Smooth muscle cell (in vitro differentiated cells): ENCODE results near the gene SAMD3. TPM values are rescaled to one million over a fixed set of nuclear protein-coding genes. Genes with fewer than 3 reads are reported as not detected.

Experiments
- DNase-seq: peaks from one replicate; lab custom pipeline; 2025; ENCODE audit not compliant: unreplicated experiment; lab: John Stamatoyannopoulos, UW
- H2AFZ ChIP-seq: fragments of 200-600 bp; sonication (generic); 2 replicates; pipeline ENCODE4 v1.6.0; 2016; ENCODE audit warnings: antibody characterized with exemption, low read depth, mild to moderate bottlenecking
- H3F3A ChIP-seq: fragments of 200-600 bp; sonication (generic); 2 replicates; pipeline ENCODE4 v1.6.0; 2017; ENCODE audit warnings: antibody characterized with exemption, low read depth
- H3K27ac ChIP-seq: fragments of 200-600 bp; sonication (generic); 2 replicates; pipeline ENCODE4 v1.5.1; 2016; ENCODE audit warnings: low read depth, mild to moderate bottlenecking
- H3K27me3 ChIP-seq: fragments of 200-600 bp; sonication (generic); 2 replicates; pipeline ENCODE4 v1.6.1; 2016; ENCODE audit warnings: low read depth, mild to moderate bottlenecking
- H3K36me3 ChIP-seq: fragments of 200-600 bp; sonication (generic); 2 replicates; pipeline ENCODE4 v1.5.1; 2016; ENCODE audit warnings: low read depth
- H3K4me1 ChIP-seq: fragments of 200-600 bp; sonication (generic); 2 replicates; pipeline ENCODE4 v1.5.1; 2016; ENCODE audit warnings: low read depth
- H3K4me2 ChIP-seq: fragments of 200-600 bp; sonication (generic); 2 replicates; pipeline ENCODE4 v1.6.0; 2016; ENCODE audit warnings: mild to moderate bottlenecking
- H3K4me3 ChIP-seq: fragments of 200-600 bp; sonication (generic); 2 replicates; pipeline ENCODE4 v1.5.1; 2016; ENCODE audit warnings: mild to moderate bottlenecking
- H3K79me2 ChIP-seq: fragments of 200-600 bp; sonication (generic); 2 replicates; pipeline ENCODE4 v1.6.0; 2016; ENCODE audit warnings: low read depth, mild to moderate bottlenecking
- H3K9ac ChIP-seq: fragments of 200-600 bp; sonication (generic); 2 replicates; pipeline ENCODE4 v1.6.0; 2016; ENCODE audit warnings: low read depth
- H3K9me3 ChIP-seq: fragments of 200-600 bp; sonication (generic); replicated peaks from 2 replicates; pipeline ENCODE4 v1.5.1; 2016; ENCODE audit warnings: low read depth
- H4K20me1 ChIP-seq: fragments of 200-600 bp; sonication (generic); 2 replicates; pipeline ENCODE4 v1.6.0; 2016; ENCODE audit warnings: low read depth
- CTCF ChIP-seq: fragments of 200-600 bp; sonication (generic); IDR thresholded peaks from 2 replicates; pipeline ENCODE4 v1.5.1; 2017; ENCODE audit warnings: borderline replicate concordance, mild to moderate bottlenecking, antibody characterized with exemption; ENCODE audit not compliant: insufficient read depth, poor library complexity, severe bottlenecking
- WGBS: methylation state at CpG from one replicate; pipeline ENCODE4 v1.1.7; 2016; ENCODE audit warnings: low lambda C conversion rate; 5-methylcytosine and 5-hydroxymethylcytosine counted together
- polyA plus RNA-seq: library from polyadenylated mRNA; unstranded; fragments of >200 nt; fragmentation: Nextera tagmentation; extraction: Ambion mirVana; gene quantifications from 2 replicates; pipeline ENCODE4 v1.2.1, GENCODE V29; 2016
- total RNA-seq: library from RNA; depleted of rRNA; stranded (reverse); fragments of >200 nt; gene quantifications from 2 replicates; pipeline ENCODE4 v1.2.3, GENCODE V29; 2014

SAMD3 gene
- total and polyA plus RNA-seq, 2 experiments from 2014 or later = 2.1 to 3.5 TPM

DNA sequence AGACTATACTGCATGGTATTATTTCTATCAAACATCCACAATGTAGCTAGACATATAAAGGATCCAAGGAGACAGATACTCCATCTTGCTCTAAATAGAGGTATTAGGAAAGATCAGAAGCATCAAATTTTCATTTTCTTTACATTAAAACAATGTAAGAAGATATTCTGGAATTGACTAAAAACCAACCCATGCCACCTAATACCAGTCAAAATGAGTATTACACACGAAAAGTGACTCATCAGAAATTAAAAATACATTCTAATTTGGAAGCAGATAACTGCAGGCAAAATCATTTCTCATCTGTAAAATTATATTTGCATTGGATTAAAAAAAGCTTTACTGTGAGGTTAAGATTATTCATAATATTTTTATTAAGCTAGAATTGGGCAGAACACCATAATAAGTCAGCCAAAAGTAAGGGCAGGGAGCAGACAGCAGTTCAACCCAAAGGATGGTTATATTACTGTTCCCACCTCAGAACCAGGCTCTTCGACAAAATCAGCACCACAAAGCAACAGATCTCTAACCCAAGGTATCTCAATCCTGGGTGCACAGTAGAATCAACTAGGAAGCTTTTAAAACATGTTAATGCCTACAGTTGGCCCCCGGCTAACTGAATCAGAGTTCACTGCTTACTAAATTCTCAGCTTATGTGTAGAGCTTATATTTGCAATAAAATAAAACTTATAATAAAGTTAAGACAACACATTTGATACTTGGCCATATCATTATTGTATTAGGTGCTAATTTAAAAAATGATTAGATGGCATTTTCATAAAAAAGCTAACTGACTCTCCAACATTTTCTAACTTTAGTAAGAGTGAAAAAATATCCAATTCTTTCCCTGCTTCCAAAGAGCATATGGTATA lies 35.2 kb downstream of the SAMD3 start:
- H3K9ac ChIP-seq = no peak overlapping the region
- H3F3A ChIP-seq = no peaks in the 10 kb centered on the region
- H3K79me2 ChIP-seq = no peaks in the 10 kb centered on the region
- no peaks in the 10 kb centered on the region for H3K9me3 ChIP-seq
- no peak overlapping the region for H3K4me3 ChIP-seq
- DNase-seq = no peak
- H4K20me1 ChIP-seq = no peaks in the 10 kb centered on the region
- H3K4me1 ChIP-seq = no peaks in the 10 kb centered on the region
- no peaks in the 10 kb centered on the region for H3K36me3 ChIP-seq
- H3K27ac ChIP-seq = no peak overlapping the region
- TF ChIP-seq CTCF = no peak
- no peaks in the 10 kb centered on the region for H3K27me3 ChIP-seq
- no peak overlapping the region for H3K4me2 ChIP-seq
- 94% methylated on average over 3 of the region's 3 CpGs for WGBS
- H2AFZ ChIP-seq = no peak overlapping the region

DNA sequence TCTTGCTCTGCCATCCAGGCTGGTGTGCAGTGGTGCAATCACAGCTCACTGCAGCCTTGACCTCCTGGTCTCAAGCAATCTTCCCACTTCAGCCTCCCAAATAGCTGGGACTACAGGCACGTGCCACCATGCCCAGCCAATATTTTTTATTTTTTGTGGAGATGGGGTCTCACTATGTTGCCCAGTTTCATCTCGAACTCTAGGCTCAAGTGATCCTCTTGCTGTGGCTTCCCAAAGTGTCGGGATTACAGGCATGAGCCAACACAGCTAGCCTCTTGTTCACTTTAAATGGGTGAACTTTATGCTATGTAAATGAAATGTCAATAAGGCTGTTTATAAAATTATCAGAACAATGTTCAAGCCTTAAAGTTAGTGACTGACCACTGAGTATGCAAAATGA lies 37.1 kb downstream of the SAMD3 start:
- Histone ChIP-seq H3K4me1 (no peaks in the 10 kb centered on the region), H3K27me3 (no peaks in the 10 kb centered on the region), H2AFZ (no peak overlapping the region), H3K27ac (no peak overlapping the region), H3K9ac (no peak overlapping the region), H3K4me3 (no peak overlapping the region), H3K79me2 (no peaks in the 10 kb centered on the region), H3K9me3 (no peaks in the 10 kb centered on the region), H3F3A (no peaks in the 10 kb centered on the region), H4K20me1 (no peaks in the 10 kb centered on the region), H3K36me3 (no peaks in the 10 kb centered on the region), H3K4me2 (no peak overlapping the region)
- DNase-seq = no peak
- WGBS = 100% methylated on average over 3 of the region's 3 CpGs
- TF ChIP-seq CTCF = no peak

- H4K20me1 ChIP-seq = no peaks in the 10 kb centered on the region
- TF ChIP-seq CTCF = no peak
- WGBS = 89% methylated on average over 9 of the region's 9 CpGs
- no peaks in the 10 kb centered on the region for H3K36me3 ChIP-seq
- no peaks in the 10 kb centered on the region for H3K79me2 ChIP-seq
- no peak overlapping the region for H2AFZ ChIP-seq
- no peaks in the 10 kb centered on the region for H3K9me3 ChIP-seq
- H3K27ac ChIP-seq = no peak overlapping the region
- DNase-seq = no peak
- H3K4me2 ChIP-seq = no peak overlapping the region
- H3K9ac ChIP-seq = no peak overlapping the region
- H3K27me3 ChIP-seq = no peaks in the 10 kb centered on the region
- H3K4me3 ChIP-seq = no peak overlapping the region
- peaks cover 7% of the 10 kb centered on the region for H3F3A ChIP-seq
- H3K4me1 ChIP-seq = peaks cover 5% of the 10 kb centered on the region
Measured at GRCh38 chr6:130183271-130184222, 39.2 kb downstream of the SAMD3 start.
